Right atrium auricular region (tissue), 2 donors: ENCODE measurements around the gene CLASP2. TPM values are rescaled to one million over a fixed set of nuclear protein-coding genes. Genes with fewer than 3 reads are reported as not detected.
"Not testable (repeated sequence)": the region's sequence is repeated elsewhere in the genome, so short reads cannot be mapped to it uniquely, and the experiment has no call there.

ENCODE experiments used
- DNase-seq: peaks from one replicate; pipeline ENCODE4 v3.0.0-alpha.2; 2019; ENCODE audit warnings: low spot score
- H3K27ac ChIP-seq, 2 donors: fragments of 200-600 bp; sonication (generic); 1 replicate in 1 of 2; 2 replicates in 1 of 2; pipeline ENCODE4 v1.5.1; 2016 to 2019
- H3K27me3 ChIP-seq, 2 donors: fragments of 200-600 bp; sonication (generic); one replicate each; pipeline versions ENCODE4 v1.5.1 to v1.6.0; 2017 to 2019
- H3K36me3 ChIP-seq: fragments of 200-600 bp; sonication (generic); one replicate; pipeline ENCODE4 v1.5.1; 2016
- H3K4me1 ChIP-seq, 2 donors: fragments of 200-600 bp; sonication (generic); one replicate each; pipeline versions ENCODE4 v1.5.1 to v1.6.0; 2017 to 2019
- H3K4me3 ChIP-seq, 2 donors: fragments of 200-600 bp; sonication (generic); 1 replicate in 1 of 2; 2 replicates in 1 of 2; pipeline ENCODE4 v1.5.1; 2017 to 2019; ENCODE audit warnings: mild to moderate bottlenecking in 1 of 2, moderate library complexity in 1 of 2
- H3K9me3 ChIP-seq, 2 donors: fragments of 200-600 bp; sonication (generic); one replicate each; pipeline ENCODE4 v1.5.1; 2019
- total RNA-seq, 2 donors: library from RNA; depleted of rRNA; stranded (reverse); fragments of >200 nt; gene quantifications; one replicate each; pipeline ENCODE4 v1.1.0, GENCODE V29; 2016
- TF ChIP-seq, protein P1 (sequence below), 2 donors: fragments of 200-600 bp; sonication (generic); IDR thresholded peaks; one replicate each; pipeline ENCODE4 v1.5.1; 2019; ENCODE audit warnings: antibody characterized with exemption in 2 of 2

The CLASP2 gene
- total RNA-seq, 2 donors from 2014 or later = 32.3 to 71.8 TPM

DNA sequence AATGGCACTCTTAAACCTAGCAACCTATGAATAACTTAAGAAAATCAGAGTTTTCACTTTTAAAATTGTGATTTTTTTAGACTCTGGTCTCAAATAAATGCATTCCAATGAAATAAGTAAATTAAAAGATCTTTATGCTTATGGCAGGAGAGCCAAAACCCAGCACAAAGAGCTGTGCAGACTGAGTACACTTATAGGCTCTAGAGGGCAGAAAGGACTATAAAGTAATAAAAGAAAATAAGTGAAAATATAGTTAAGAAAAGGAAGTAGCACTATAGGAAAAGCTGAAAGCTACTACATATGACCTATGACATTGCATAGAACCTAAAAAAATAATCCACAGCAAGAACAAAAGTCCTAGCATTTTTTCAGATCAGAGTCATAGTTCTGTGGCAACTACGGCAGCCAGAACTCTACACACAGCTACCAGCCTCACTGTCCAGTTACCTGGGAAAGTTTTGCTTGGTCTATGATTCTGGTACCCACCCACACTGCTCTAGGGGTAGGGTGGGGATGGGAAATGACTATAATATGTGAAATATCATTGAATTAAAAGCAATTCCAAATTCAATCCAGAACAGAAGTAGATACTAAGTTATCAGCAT, 30.5 kb downstream of the CLASP2 start:
- Histone ChIP-seq H3K27ac (no peak overlapping the region), H3K27me3 (no peaks in the 10 kb centered on the region), H3K4me3 (no peak overlapping the region), H3K9me3 (no peaks in the 10 kb centered on the region), H3K4me1 (no peaks in the 10 kb centered on the region), H3K36me3 (peaks cover 12% of the 10 kb centered on the region)
- DNase-seq = no peak
- TF ChIP-seq, protein P1, sequence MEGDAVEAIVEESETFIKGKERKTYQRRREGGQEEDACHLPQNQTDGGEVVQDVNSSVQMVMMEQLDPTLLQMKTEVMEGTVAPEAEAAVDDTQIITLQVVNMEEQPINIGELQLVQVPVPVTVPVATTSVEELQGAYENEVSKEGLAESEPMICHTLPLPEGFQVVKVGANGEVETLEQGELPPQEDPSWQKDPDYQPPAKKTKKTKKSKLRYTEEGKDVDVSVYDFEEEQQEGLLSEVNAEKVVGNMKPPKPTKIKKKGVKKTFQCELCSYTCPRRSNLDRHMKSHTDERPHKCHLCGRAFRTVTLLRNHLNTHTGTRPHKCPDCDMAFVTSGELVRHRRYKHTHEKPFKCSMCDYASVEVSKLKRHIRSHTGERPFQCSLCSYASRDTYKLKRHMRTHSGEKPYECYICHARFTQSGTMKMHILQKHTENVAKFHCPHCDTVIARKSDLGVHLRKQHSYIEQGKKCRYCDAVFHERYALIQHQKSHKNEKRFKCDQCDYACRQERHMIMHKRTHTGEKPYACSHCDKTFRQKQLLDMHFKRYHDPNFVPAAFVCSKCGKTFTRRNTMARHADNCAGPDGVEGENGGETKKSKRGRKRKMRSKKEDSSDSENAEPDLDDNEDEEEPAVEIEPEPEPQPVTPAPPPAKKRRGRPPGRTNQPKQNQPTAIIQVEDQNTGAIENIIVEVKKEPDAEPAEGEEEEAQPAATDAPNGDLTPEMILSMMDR (IDR thresholded peaks at IDR 0.05) = no peak

DNA sequence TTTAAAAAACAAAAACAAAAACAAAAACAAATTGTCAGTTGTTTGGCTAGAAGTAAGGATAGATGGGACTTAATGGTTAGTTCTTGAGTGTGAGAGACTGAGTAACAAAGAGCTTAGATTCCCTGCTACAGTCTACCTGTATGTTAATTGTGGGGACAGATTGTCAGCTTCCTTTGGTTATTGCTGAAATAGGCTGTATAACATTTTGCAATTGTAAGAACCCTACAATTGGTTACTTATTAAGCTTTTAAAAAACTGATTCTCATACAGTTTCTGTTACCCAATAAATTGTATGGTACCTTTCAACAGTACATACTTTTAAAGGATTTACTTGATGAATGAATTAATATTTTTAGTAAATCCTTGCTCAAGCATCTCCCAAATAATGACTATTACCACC, 35.3 kb downstream of the CLASP2 start:
- Histone ChIP-seq H3K4me3 (no peak overlapping the region), H3K4me1 (no peaks in the 10 kb centered on the region), H3K9me3 (peaks cover 0 to 9% of the 10 kb centered on the region in 2 donors), H3K27ac (no peak overlapping the region), H3K27me3 (no peaks in the 10 kb centered on the region), H3K36me3 (peaks cover 12% of the 10 kb centered on the region)
- TF ChIP-seq, protein P1 (IDR thresholded peaks at IDR 0.05) = no peak
- no peak for DNase-seq

DNA sequence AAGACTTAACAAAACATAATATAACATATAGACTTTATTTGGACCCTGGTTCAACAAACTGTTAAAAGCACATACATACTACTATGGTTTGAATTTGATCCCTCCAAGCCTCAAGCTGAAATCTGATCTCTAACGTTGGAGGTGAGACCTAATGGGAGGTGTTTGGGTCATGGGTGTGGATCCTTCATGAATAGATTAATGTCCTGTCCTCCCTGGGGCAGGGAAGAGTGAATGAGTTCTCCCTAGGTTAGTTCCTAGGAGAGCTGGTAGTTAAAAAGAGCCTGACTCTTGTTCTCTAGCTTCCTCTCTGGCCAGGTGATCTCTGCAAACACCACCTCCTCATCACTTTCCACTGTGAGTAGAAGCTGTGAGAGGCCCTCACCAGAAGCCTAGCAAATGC, 36.4 kb downstream of the CLASP2 start:
- H3K27ac ChIP-seq = no peak overlapping the region
- no peak for DNase-seq
- TF ChIP-seq, protein P1 (IDR thresholded peaks at IDR 0.05) = no peak
- H3K27me3 ChIP-seq = no peaks in the 10 kb centered on the region
- H3K36me3 ChIP-seq = peaks cover 12% of the 10 kb centered on the region
- H3K4me3 ChIP-seq = no peak overlapping the region
- peaks cover 0 to 9% of the 10 kb centered on the region in 2 donors for H3K9me3 ChIP-seq
- H3K4me1 ChIP-seq = no peaks in the 10 kb centered on the region

DNA sequence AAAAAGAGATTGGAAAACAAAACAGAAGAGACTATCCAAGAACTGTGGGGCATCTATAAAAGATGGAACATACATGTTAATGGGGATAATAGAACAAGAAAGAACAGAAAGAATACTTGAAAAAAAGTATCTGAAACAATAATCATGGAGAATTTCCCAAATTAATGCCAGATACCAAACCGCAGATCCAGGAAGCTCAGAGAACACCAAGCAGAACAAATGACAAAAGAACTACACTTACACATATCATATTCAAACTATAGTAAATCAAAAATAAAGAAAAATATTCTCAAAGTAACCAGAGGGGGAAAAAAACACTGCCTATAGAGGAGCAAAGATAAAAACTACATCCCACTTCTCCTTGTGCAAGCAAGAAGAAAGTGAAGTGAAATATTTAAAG, 40.0 kb downstream of the CLASP2 start:
- Histone ChIP-seq H3K27ac (no peak overlapping the region), H3K4me3 (no peak overlapping the region), H3K4me1 (no peaks in the 10 kb centered on the region), H3K9me3 (peaks cover 0 to 9% of the 10 kb centered on the region in 2 donors), H3K27me3 (no peaks in the 10 kb centered on the region), H3K36me3 (peaks cover 4% of the 10 kb centered on the region)
- no peak for DNase-seq
- TF ChIP-seq, protein P1 (IDR thresholded peaks at IDR 0.05) = no peak

DNA sequence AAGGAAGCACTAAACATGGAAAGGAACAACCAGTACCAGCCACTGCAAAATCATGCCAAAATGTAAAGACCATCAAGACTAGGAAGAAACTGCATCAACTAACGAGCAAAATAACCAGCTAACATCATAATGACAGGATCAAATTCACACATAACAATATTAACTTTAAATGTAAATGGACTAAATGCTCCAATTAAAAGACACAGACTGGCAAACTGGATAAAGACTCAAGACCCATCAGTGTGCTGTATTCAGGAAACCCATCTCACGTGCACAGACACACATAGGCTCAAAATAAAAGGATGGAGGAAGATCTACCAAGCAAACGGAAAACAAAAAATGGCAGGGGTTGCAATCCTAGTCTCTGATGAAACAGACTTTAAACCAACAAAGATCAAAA, 44.6 kb downstream of the CLASP2 start:
- H3K4me1 ChIP-seq, DNase-seq, H3K9me3 ChIP-seq: not testable (repeated sequence)

DNA sequence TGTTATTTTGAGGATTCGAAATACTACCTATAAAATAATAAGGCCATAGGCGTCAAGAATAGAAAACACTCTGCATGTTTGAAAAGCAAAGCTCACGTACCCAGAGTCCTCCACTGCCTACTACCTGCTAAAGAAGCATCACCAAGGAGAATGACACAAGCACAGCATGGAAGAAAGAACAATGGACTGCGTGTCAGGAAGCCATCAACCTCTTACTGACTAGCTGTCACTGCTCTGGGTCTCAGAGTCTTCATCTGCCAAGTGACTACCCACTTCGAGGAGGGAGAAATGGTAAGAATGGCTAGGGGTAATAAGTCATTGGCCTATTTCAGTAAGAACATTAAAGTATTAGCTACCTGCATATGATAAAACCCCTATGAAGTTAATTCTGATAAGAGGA, 49.4 kb downstream of the CLASP2 start:
- no peaks in the 10 kb centered on the region for H3K4me1 ChIP-seq
- no peaks in the 10 kb centered on the region for H3K36me3 ChIP-seq
- no peak overlapping the region for H3K4me3 ChIP-seq
- H3K27me3 ChIP-seq = no peaks in the 10 kb centered on the region
- no peaks in the 10 kb centered on the region for H3K9me3 ChIP-seq
- no peak for DNase-seq
- no peak overlapping the region for H3K27ac ChIP-seq
- TF ChIP-seq, protein P1 (IDR thresholded peaks at IDR 0.05) = no peak

More for the DNA sequence above, 44.6 kb downstream of the CLASP2 start:
- not testable (repeated sequence) for H3K27me3 ChIP-seq, H3K27ac ChIP-seq, H3K4me3 ChIP-seq, H3K36me3 ChIP-seq
